ENCODE data around the gene ZC3H6.
"Not testable (repeated sequence)": the region's sequence is repeated elsewhere in the genome, so short reads cannot be mapped to it uniquely, and the experiment has no call there.

The ZC3H6 gene

GRCh38 chr2:112276954-112277353, 1.6 kb downstream of the ZC3H6 start:
- H3K79me1 ChIP-seq (ENCODE audit: low read depth, low read length), result no peaks in the 10 kb centered on the region
- H4K8ac ChIP-seq (ENCODE audit: low read depth, low read length), result no peak overlapping the region
- H3K4me3 ChIP-seq (ENCODE audit: low read length in 2 of 2), result peak overlapping the region in 1 of 2 donors; percentile 98
- H3K9me3 ChIP-seq (replicated peaks in 1 of 2; ENCODE audit: control insufficient read depth in 2 of 2, insufficient read depth in 1 of 2, low read depth in 1 of 2, low read length in 2 of 2), result no peaks in the 10 kb centered on the region
- no peak overlapping the region for H3K23ac ChIP-seq (ENCODE audit: low read depth, low read length, poor library complexity)
- H3K4me2 ChIP-seq (ENCODE audit: insufficient read depth, low read length, poor library complexity, severe bottlenecking), result no peak overlapping the region
- no peak overlapping the region for H2BK15ac ChIP-seq (ENCODE audit: low read length)
- no peak overlapping the region for H2BK12ac ChIP-seq (ENCODE audit: low read length)
- H3K18ac ChIP-seq (ENCODE audit: low read length), result no peak overlapping the region
- no peaks in the 10 kb centered on the region for H3K36me3 ChIP-seq (replicated peaks in 1 of 2; ENCODE audit: control insufficient read depth in 2 of 2, insufficient read depth in 2 of 2, low read length in 2 of 2)
- no peak overlapping the region for H3K4ac ChIP-seq (ENCODE audit: low read length)
- no peak for DNase-seq (ENCODE audit: low spot score)
- no peak overlapping the region for H3K9ac ChIP-seq (ENCODE audit: low read depth, low read length, poor library complexity)
- no peak overlapping the region for H3K14ac ChIP-seq (ENCODE audit: low read length)
- H2AFZ ChIP-seq (ENCODE audit: low read length), result no peak overlapping the region
- H2BK5ac ChIP-seq (ENCODE audit: low read length), result no peak overlapping the region
- H3K27ac ChIP-seq (replicated peaks; ENCODE audit: low read length), result no peak overlapping the region
- H2AK5ac ChIP-seq (ENCODE audit: low read depth, low read length), result no peak overlapping the region
- H3K27me3 ChIP-seq (ENCODE audit: control insufficient read depth in 3 of 3, insufficient read depth in 3 of 3, low read depth in 1 of 3, low read length in 3 of 3), result no peaks in the 10 kb centered on the region
- H4K91ac ChIP-seq (ENCODE audit: low read depth, low read length, poor library complexity), result no peak overlapping the region
- no peak overlapping the region for H2BK120ac ChIP-seq (ENCODE audit: low read depth, low read length)
- peaks cover 0 to 6% of the 10 kb centered on the region in 2 donors for H3K4me1 ChIP-seq (ENCODE audit: control insufficient read depth in 2 of 2, insufficient read depth in 1 of 2, low read depth in 1 of 2, low read length in 2 of 2)
- no CpG with 5 or more reads among the region's 5 CpGs for WGBS, 2 donors (ENCODE audit: extremely low coverage in 2 of 2, insufficient read length in 2 of 2, insufficient replicate concordance in 1 of 2)

- H3K27ac ChIP-seq (replicated peaks; ENCODE audit: low read length), result no peak overlapping the region
- H3K4me1 ChIP-seq (ENCODE audit: control insufficient read depth in 2 of 2, insufficient read depth in 1 of 2, low read depth in 1 of 2, low read length in 2 of 2), result peaks cover 0 to 6% of the 10 kb centered on the region in 2 donors
- H2BK120ac ChIP-seq (ENCODE audit: low read depth, low read length), result no peak overlapping the region
- no peak overlapping the region for H2AK5ac ChIP-seq (ENCODE audit: low read depth, low read length)
- H3K4me2 ChIP-seq (ENCODE audit: insufficient read depth, low read length, poor library complexity, severe bottlenecking), result no peak overlapping the region
- H2BK15ac ChIP-seq (ENCODE audit: low read length), result no peak overlapping the region
- no peak overlapping the region for H3K18ac ChIP-seq (ENCODE audit: low read length)
- H3K4me3 ChIP-seq (ENCODE audit: low read length in 2 of 2), result no peak overlapping the region
- no peaks in the 10 kb centered on the region for H3K9me3 ChIP-seq (replicated peaks in 1 of 2; ENCODE audit: control insufficient read depth in 2 of 2, insufficient read depth in 1 of 2, low read depth in 1 of 2, low read length in 2 of 2)
- H3K9ac ChIP-seq (ENCODE audit: low read depth, low read length, poor library complexity), result no peak overlapping the region
- no peak overlapping the region for H2AFZ ChIP-seq (ENCODE audit: low read length)
- no CpG with 5 or more reads among the region's 5 CpGs for WGBS, 2 donors (ENCODE audit: extremely low coverage in 2 of 2, insufficient read length in 2 of 2, insufficient replicate concordance in 1 of 2)
- H3K36me3 ChIP-seq (replicated peaks in 1 of 2; ENCODE audit: control insufficient read depth in 2 of 2, insufficient read depth in 2 of 2, low read length in 2 of 2), result no peaks in the 10 kb centered on the region
- H4K8ac ChIP-seq (ENCODE audit: low read depth, low read length), result no peak overlapping the region
- H3K14ac ChIP-seq (ENCODE audit: low read length), result no peak overlapping the region
- H3K23ac ChIP-seq (ENCODE audit: low read depth, low read length, poor library complexity), result no peak overlapping the region
- H3K79me1 ChIP-seq (ENCODE audit: low read depth, low read length), result no peaks in the 10 kb centered on the region
- no peaks in the 10 kb centered on the region for H3K27me3 ChIP-seq (ENCODE audit: control insufficient read depth in 3 of 3, insufficient read depth in 3 of 3, low read depth in 1 of 3, low read length in 3 of 3)
- no peak overlapping the region for H2BK5ac ChIP-seq (ENCODE audit: low read length)
- H3K4ac ChIP-seq (ENCODE audit: low read length), result no peak overlapping the region
- no peak for DNase-seq (ENCODE audit: low spot score)
- no peak overlapping the region for H4K91ac ChIP-seq (ENCODE audit: low read depth, low read length, poor library complexity)
- no peak overlapping the region for H2BK12ac ChIP-seq (ENCODE audit: low read length)
These were observed 2.3 kb downstream of the ZC3H6 start for GRCh38 chr2:112277596-112278220.

GRCh38 chr2:112282066-112282465, 6.7 kb downstream of the ZC3H6 start:
- not testable (repeated sequence) for H3K14ac ChIP-seq (ENCODE audit: low read length); H4K91ac ChIP-seq (ENCODE audit: low read depth, low read length, poor library complexity); H3K36me3 ChIP-seq (replicated peaks in 1 of 2; ENCODE audit: control insufficient read depth in 2 of 2, insufficient read depth in 2 of 2, low read length in 2 of 2); H2BK12ac ChIP-seq (ENCODE audit: low read length); H3K4me2 ChIP-seq (ENCODE audit: insufficient read depth, low read length, poor library complexity, severe bottlenecking); H3K23ac ChIP-seq (ENCODE audit: low read depth, low read length, poor library complexity); H3K79me1 ChIP-seq (ENCODE audit: low read depth, low read length); H3K4ac ChIP-seq (ENCODE audit: low read length); H3K27me3 ChIP-seq (ENCODE audit: control insufficient read depth in 3 of 3, insufficient read depth in 3 of 3, low read depth in 1 of 3, low read length in 3 of 3); H3K18ac ChIP-seq (ENCODE audit: low read length); DNase-seq (ENCODE audit: low spot score); H3K9ac ChIP-seq (ENCODE audit: low read depth, low read length, poor library complexity); H2BK5ac ChIP-seq (ENCODE audit: low read length); H2AK5ac ChIP-seq (ENCODE audit: low read depth, low read length); H4K8ac ChIP-seq (ENCODE audit: low read depth, low read length); H3K9me3 ChIP-seq (replicated peaks in 1 of 2; ENCODE audit: control insufficient read depth in 2 of 2, insufficient read depth in 1 of 2, low read depth in 1 of 2, low read length in 2 of 2); H3K27ac ChIP-seq (replicated peaks; ENCODE audit: low read length); H2AFZ ChIP-seq (ENCODE audit: low read length); H2BK15ac ChIP-seq (ENCODE audit: low read length); H3K4me1 ChIP-seq (ENCODE audit: control insufficient read depth in 2 of 2, insufficient read depth in 1 of 2, low read depth in 1 of 2, low read length in 2 of 2); H2BK120ac ChIP-seq (ENCODE audit: low read depth, low read length); H3K4me3 ChIP-seq (ENCODE audit: low read length in 2 of 2)
- WGBS, 2 donors (ENCODE audit: extremely low coverage in 2 of 2, insufficient read length in 2 of 2, insufficient replicate concordance in 1 of 2), result no CpG with 5 or more reads among the region's 4 CpGs

GRCh38 chr2:112283535-112283934, 8.1 kb downstream of the ZC3H6 start:
- not testable (repeated sequence) for H3K14ac ChIP-seq (ENCODE audit: low read length); H3K79me1 ChIP-seq (ENCODE audit: low read depth, low read length); H2AFZ ChIP-seq (ENCODE audit: low read length); H3K36me3 ChIP-seq (replicated peaks in 1 of 2; ENCODE audit: control insufficient read depth in 2 of 2, insufficient read depth in 2 of 2, low read length in 2 of 2); H3K18ac ChIP-seq (ENCODE audit: low read length); H3K4me1 ChIP-seq (ENCODE audit: control insufficient read depth in 2 of 2, insufficient read depth in 1 of 2, low read depth in 1 of 2, low read length in 2 of 2); H4K91ac ChIP-seq (ENCODE audit: low read depth, low read length, poor library complexity); H2BK5ac ChIP-seq (ENCODE audit: low read length); H4K8ac ChIP-seq (ENCODE audit: low read depth, low read length); H3K9me3 ChIP-seq (replicated peaks in 1 of 2; ENCODE audit: control insufficient read depth in 2 of 2, insufficient read depth in 1 of 2, low read depth in 1 of 2, low read length in 2 of 2); H3K9ac ChIP-seq (ENCODE audit: low read depth, low read length, poor library complexity); H2BK12ac ChIP-seq (ENCODE audit: low read length); H3K23ac ChIP-seq (ENCODE audit: low read depth, low read length, poor library complexity); H2BK120ac ChIP-seq (ENCODE audit: low read depth, low read length); H3K27ac ChIP-seq (replicated peaks; ENCODE audit: low read length); H3K27me3 ChIP-seq (ENCODE audit: control insufficient read depth in 3 of 3, insufficient read depth in 3 of 3, low read depth in 1 of 3, low read length in 3 of 3); H3K4me3 ChIP-seq (ENCODE audit: low read length in 2 of 2); H3K4ac ChIP-seq (ENCODE audit: low read length); H2BK15ac ChIP-seq (ENCODE audit: low read length); H2AK5ac ChIP-seq (ENCODE audit: low read depth, low read length); H3K4me2 ChIP-seq (ENCODE audit: insufficient read depth, low read length, poor library complexity, severe bottlenecking); DNase-seq (ENCODE audit: low spot score)
- WGBS, 2 donors (ENCODE audit: extremely low coverage in 2 of 2, insufficient read length in 2 of 2, insufficient replicate concordance in 1 of 2), result no CpG with 5 or more reads among the region's 2 CpGs
